GM04504 (cell line): ENCODE measurements around the gene MAPKAP1.

ENCODE experiments used
- DNase-seq: peaks from one replicate; pipeline ENCODE4 v3.0.0-alpha.2; 2012; ENCODE audit warnings: low read depth

Gene MAPKAP1

DNA sequence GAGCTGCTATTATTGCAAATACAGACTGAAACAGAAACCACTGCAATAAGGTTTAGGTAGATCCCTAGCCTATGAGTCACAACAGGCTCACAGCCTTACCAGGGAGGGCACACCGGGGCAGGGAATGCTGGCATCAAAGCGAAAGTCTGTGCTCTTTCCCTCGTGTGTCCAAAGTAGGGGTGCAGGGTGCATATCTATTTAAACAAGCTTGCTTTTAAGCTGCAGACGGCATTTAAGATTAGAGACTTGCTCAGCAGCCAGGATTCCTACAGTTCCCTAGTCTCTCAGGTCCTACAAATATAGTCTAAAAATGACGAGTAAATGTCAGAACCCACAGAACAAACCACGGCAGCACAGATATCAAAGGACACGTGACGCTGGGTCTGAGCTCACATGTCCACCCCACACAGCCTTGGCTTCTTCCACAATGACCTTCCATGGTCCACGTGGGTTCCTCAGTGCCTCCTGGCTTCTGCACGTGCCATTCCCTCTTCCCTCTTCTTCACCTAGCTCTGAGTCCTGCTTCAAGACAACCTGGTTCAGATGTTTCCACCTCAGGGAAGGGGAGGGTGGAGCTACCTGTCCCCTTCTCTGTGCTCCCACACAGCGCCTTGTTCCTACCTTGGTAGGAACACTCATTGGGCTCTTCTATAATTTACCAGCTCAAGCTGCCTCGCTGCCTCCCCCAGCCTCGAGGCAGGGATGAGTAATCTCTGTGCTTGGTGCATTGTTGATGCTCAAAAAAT lies 193.2 kb downstream of the MAPKAP1 start:
- DNase-seq, result no peak

DNA sequence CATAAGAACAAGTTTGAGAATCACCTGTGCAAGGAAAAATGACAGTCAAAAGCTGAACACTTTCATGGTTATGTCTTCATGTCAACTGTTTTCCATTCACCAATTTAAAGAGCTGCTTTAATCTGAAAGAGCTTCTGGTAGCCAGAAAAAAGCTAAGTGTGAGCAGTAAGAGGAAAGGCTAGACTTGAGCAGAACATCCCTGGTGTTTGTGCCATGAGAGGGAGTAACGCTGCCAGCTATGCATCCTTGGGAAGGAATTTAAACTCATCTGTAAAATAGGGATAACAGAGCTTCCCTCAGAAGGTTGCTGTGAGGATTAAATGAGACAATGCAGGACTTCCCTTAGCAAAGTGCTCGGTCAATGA lies 193.7 kb downstream of the MAPKAP1 start:
- DNase-seq, result no peak

DNA sequence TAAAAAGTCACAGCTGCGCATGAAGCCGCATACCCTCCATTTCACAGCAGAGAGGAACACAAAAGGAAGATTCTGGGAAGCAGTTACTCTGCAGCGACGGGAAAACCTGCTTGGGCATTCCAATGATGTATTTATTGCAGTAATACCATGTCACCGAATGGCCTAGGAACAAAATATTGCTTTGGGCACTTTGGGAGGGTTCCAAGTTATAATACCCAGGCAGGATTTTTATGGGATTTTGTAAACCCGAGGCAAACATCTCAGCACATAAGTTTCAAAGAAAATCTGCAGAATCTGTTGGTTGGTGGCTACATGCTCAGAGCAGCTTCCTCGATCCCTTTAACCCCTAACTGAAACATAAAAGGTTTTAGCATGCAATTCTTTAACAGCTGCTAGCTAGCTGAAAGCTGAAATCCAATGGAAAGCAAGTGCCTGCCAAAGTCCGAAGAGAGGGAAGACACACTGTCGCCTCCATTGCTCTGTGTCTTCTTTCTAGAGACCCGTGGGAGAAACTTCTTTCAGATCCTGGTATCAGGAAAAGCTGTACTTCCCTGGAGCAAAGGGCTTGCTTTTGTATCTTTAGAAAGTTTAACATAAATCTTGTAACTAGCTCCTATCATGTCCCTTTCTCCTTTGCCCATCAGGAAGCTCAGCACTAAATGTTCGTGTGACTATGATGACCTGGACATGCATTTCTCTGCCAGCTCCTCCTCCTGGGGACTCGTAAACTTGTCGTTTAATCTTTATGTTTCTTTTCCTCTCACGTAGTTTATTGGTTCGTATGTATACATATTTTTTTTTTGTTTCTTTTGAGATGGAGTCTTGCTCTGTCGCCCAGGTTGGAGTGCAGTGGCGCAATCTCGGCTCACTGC lies 195.0 kb downstream of the MAPKAP1 start:
- no peak for DNase-seq

DNA sequence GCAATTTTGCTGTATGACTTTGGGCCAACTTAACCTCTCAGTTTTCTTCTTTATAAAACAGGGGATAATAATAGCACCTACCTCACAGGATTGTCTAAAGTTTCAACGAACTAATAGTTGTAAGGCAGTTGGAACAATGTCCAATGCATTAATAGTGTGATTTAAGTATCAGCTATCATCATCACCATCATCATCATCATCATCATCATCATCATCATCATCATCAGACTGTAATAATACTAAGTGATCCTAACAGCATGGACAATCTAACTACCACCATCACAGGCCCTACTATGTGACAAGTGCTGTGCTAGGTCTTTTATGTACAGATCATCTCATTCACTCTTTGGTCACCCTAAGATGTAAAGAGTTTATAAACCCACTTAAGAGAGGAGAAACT lies 196.0 kb downstream of the MAPKAP1 start:
- no peak for DNase-seq

DNA sequence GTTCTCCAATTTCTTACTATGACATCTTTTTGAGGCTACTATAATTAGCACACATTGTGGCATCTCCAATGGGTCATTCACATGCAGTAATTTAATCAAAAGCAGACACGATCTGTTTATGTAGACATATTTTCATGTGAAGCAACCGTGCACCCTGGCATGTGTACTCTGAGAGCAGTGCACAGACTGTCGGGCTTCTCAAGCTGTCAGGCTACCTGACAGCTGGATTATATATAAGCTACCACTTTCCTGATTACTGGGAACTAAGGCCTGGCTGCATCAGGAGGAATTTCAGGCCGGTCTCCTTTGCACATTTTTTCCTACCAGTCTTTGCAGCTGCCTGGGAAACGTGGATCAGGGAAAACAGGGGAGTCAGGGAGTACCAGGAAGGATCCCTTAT lies 197.5 kb downstream of the MAPKAP1 start:
- no peak for DNase-seq

DNA sequence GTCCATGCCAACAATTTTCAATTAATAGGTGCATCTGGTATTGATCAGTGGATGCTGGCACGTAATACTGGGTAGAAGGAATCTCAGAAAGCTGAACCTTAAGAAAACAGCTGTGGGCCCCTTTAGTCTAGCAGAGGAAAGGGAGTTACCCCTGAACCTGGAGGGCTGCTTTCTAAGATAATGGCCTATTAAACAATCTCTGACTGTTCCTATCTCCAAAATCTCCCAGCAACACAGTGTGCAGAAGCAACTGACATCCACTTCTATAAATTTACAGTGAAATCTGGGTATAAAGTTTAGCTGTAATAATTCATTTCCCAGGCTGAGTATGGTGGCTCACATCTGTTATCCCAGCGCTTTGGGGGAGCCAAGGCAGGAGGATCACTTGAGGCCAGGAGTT lies 198.8 kb downstream of the MAPKAP1 start:
- no peak for DNase-seq

DNA sequence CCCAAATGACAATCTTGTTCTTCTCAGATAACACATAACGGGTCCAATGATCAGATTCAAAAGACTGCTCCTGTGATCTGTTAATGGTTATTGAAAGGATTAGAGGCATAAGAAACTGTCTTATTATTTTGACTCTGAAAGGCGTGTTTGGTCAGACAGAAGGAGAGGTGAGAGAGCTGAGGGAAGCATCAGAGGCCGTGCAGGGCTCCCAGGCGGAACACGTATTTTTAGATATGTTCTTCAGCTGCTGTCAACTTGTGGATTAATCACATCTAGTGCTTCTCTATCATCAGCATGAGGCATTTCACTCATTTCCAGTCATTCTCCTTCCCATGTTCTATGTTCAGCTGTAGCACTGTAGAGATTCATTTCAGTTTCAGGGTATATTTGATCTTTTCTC lies 199.8 kb downstream of the MAPKAP1 start:
- no peak for DNase-seq

DNA sequence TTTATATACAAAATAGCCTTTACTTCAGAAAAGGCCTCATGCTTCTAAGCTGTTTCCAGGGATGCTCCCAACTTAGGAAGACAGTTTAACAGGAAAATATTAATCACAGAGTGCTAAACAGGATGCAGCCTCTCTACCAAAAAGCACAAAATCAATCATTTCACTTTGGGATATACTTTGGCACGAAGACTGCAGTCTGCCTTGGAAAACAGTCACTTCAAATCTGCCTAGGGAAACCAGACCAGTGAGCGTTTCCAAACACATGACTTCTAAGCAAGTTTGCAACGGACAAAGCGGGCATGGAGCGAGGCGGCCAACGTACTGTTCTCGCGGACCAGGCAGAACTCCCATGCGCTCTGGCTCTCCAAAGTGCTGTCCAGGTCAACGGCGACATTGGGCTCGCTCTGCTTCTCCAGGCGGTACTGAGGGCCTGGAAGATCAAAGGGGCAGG lies 201.0 kb downstream of the MAPKAP1 start:
- DNase-seq, result no peak

DNA sequence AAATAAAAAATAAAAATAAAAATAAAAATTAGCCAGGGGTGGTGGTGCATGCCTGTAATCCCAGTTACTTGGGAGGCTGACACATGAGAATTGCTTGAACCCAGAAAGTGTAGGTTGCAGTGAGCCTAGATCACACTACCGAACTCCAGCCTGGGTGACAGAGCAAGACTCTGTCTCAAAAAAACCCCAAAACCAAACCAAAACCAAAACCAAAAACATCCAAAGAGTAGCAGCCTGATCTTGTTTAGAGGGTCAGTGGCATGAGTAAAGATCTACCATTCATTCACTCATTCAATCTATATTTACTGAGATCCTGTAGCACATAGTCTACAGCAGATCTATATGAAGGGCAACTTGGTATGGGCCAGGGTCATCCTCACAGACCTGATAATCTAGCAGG lies 202.4 kb downstream of the MAPKAP1 start:
- DNase-seq, result no peak

DNA sequence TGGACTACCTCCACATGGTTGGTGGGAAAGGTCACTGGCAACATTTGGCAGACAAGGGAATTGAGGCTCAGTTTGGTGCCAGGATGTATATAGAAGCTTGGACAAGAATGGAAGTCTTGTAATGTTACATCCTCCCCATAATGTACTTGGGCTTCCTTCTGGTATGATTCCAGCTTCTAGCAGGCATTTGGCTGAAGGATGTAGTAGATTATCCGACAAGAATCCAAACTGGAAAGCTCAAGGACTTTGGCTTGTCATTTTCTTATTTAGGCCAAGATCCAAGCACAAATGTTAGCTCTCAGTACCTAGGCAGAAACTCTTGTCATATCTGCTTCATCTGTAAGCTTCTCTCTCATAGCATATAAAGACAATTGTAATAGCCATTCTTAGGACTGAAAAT lies 209.1 kb downstream of the MAPKAP1 start:
- no peak for DNase-seq

DNA sequence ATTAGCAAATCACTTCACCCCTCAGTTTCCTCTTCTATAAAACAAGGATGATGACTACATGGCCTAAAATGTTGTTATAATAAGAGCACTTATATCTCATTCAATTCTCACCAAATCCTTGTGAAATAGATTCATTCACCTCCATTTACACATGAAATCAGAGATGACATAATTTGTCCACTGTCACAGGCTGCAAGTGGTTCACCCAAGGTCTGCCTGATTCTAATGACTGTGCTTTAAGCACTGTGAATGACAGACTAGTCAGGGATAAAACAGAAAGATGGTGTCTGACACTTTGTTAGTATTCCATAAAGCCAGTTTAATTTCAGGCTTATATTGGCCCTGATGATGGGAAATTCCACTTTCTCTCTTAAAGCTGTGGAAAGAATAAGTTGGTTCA lies 209.5 kb downstream of the MAPKAP1 start:
- no peak for DNase-seq

DNA sequence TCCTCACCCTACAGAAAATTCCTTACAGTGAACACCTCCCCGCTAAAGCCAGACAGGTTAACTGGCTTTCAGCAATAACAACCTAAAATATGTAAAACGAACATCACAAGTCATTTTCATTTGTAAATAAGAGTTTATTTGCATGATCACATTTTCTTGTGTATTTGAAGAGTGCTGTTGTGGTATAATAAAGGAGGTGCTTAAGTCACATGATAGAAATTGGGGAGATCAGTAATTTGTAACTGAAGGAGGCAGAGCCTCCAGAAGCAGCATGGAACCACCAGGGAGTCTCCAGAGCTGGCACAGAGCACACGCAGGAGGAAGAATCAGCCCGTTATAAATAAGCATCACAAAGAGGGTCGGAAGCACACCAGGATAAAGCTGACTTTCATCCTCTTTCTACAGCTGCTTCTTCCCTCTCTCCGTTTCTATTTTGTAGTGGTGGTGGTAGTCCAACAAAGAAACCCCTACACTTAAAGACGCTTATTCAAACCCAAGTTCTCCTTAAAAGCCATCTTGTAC lies 210.6 kb downstream of the MAPKAP1 start:
- DNase-seq, result no peak

DNA sequence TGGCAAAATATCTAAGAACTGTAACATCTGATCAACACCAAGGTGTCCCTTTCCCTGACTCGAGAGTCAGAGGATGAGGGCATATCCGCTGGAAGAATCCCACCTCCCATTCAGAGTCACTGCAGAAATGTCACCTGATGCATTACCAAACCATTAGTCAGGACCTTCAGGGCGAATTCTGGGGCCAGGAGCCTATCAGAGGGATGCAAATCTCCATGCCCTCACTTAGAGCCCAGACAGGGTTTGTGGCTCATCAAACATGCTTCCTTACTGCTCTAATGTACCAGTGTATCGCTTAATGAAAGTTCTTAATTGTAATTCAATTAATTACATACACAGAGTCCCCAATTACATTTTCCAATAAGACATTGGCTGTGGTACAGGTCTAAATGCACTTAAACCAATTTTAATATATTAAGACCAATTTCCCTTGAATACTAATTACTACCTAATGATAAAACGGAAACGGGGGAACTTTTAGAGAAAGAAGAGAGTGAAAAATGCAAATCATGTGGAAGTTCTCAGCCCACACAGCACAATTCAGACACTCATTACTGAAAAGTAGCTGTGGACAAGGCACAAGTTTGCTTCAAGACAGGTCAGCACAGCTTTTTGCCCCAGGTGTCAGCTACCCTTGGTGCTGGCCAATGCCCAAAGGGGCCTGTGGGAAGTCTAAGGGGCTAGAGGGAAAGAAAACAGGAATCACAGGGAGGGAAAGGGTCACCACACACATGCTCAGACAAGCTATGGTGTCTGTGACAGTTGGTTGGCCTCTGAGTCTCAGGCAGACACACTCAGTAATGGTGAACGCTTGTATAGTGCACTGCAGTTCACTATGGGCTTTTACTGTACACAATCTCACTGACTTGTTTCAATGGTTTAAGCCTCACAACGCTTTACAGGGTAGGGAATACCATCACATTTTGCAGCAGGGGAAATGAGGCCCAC lies 211.6 kb downstream of the MAPKAP1 start:
- no peak for DNase-seq

DNA sequence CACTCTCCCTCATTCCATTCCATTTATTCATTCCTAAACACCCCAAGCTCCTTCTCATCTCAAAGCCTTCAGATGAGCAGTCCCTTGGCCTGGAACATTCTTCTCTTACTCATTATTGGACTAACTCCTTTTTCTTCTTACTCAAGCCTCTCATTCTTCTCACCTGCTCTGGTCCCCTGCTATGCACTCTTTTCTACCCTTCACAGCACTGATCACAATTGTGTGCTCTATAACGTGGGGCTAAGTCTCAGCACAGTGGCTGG lies 212.4 kb downstream of the MAPKAP1 start:
- no peak for DNase-seq

DNA sequence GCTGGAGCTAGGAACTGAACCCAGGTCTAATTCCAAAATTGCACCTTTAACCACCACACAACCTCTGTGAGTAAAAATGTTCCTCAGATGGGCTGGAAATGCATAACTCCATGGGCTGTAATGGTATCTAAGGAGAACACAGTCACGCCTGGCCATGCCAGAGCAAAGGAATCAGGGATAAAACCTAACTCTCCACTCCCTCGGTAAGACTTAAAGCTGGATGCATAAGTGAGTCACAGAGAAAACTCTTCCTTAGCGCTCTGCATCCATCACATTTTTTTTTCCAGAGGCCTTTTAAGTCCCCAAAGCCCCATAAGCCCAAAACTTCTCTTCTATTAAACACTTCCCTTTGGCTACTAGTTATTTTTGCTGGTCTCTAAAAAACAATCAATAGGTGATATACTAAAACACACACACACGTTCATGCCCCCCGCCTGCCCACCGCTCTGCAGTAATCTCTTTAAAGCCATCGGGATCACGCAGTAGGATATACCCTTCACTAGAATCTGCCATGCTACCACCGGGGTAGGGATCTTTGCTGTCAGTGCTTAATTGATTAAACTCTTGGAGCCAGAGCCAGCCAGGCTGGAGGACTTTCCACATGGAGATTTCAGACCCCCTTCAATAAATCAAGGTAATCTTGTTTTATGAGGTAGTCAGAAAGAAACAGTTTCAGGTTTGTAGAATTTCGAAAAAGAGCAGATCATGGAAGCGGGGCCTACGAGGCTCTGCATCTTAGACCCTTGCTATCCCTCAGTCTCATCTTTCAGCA lies 212.9 kb downstream of the MAPKAP1 start:
- no peak for DNase-seq

DNA sequence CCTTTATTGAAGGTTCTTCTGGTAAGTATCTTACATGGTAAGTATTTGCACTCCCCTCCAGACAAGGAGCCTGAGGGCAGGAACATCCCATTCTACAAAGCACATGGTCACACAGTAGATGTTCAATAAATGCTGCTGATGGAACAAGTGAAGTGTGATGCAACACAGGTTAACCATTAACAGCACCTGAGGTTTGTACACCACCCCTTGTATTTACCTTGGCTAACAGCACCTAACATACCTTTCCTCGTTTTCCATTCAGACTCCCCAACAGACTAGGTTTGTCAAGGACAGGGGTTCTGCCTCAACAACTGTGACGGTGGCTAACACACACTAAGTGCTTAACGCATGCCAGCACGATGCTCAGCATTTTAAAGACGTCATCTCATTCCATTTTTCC lies 213.6 kb downstream of the MAPKAP1 start:
- no peak for DNase-seq

DNA sequence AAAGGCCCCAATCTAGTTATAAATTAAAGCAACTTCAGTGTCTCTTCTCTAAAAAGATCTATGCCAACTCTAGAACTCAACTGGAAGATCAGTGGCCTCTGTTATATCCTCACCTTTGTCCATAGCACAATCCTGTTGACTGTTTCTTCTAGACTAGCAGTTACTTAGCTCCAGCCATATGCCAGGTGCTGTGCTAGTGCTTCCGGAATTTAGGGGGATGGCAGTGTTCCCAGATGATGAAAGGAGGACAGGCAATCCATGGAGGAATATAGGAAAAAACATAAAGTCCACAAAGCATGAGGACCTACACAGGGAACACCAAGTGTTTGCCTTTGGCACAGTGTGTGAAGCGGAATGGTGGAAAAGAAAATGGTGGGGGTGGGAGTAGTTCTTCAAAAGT lies 214.3 kb downstream of the MAPKAP1 start:
- DNase-seq, result no peak

DNA sequence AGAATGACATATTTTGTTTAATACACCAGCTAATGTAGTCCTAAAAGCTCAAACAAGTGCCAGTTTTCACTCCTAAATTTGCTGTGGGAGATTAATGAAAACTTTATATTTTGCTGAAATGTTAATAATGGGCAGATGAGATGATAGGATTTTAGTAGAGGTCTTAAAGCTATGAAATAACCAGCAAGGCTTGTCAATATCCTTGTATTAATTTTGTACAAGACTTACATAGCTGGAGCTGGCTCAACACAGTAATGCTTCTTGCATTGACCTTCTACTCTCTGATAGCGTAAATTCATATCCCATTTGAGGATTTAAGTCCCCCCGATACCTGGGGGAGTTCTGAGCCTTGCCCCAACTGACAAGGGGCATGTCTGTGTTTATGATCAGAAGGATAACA lies 219.2 kb downstream of the MAPKAP1 start:
- DNase-seq, result no peak

DNA sequence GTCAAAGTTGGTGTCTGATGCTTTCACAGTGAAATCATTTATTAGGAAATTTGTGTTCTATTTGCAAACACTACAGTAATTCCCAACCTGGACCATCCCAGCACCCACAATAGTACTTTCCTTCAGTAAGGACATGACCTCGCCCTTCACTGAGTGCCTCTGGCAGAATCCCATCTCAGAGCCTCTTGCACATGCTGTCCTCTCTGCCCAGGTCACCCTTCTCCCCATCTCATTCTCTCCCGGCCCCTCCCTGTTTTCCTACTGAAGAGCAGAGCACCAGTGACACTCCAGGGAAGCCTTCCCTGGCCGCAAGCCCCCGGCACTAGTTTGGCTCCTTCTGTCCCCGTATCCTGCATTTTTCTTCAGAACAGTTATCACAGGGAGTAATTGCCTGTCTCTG lies 220.4 kb downstream of the MAPKAP1 start:
- DNase-seq, result no peak

DNA sequence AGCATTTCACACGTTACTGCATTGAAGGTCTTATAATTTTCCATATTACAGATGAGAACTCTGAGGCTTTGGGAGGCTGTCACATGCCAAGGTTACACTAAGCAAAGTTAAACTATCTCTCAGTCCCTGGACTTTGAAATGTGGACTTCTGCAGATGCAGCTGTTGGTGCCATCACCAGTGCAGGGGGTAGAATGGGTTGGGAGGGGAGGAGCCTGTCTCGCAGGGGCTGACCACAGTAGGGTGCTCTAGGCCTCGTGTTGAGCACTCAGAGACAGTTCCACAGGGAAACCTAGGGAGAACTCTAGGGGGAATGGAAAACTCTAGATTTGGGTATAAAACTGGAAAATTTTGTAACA lies 220.9 kb downstream of the MAPKAP1 start:
- DNase-seq, result no peak

DNA sequence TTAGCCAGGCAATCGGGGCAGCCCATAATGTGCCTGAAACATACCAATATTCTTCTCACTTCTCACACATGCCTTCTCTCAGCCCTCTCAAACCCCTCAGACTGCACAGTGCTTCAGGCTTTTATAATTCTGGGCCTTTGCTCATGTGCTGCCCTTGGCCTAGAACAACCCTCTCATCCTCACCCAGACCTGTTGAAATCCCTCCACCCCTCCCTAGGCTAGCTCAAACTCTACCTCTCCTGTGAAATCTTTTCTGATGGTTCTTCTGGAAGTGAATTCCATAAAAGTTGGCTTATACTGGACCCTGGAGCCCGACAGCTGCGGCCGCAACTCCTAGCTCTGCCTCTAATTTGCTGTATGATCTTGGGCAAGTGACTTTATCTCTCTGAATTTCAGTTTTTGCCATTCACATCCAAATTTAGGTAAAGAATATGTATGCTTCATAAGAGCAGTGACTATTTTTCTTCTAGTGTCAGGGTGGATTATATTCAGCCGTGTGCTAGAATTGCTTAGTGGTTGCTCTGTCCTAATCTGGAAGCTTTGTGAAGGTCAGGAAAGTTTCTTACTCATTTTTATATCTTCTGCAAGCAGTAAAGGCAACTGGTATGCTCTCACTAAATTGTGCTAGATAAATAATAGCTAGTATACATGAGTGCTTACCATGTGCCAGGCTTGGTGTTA lies 221.4 kb downstream of the MAPKAP1 start:
- no peak for DNase-seq
